ENCODE data around the gene MGMT. TPM values are rescaled to one million over a fixed set of nuclear protein-coding genes. Genes with fewer than 3 reads are reported as not detected.

Gene MGMT
- total and polyA plus RNA-seq, 4 experiments from 2014 or later = 18.5 to 31.3 (median 24.4) TPM

DNA sequence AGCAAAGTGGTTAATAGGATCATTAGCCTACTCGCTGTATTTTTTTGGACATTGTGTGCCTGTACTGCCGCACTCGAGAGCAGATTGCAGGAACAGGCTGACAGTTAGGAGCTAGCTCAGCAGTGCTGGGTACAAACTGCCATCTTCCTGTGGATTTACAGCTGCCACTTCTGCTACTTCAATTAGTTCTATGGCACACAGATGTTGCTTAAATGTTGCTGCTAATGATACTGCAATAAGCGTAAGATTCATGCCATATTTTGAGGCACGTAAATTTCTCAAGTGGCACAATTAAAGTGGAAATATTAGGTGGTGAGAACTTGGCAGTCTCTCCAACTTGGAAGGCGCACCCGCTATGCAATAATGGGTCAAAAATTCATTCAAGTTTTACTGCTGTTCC, 325.1 kb downstream of the MGMT start:
- Mint-ChIP-seq H3K27ac (no peak overlapping the region), H3K4me3 (no peak overlapping the region), H3K27me3 (no peaks in the 10 kb centered on the region), H3K9me3 (peaks cover 10 to 78% (median 67%) of the 10 kb centered on the region in 8 donors), H3K4me1 (no peaks in the 10 kb centered on the region), H3K36me3 (peaks cover 11 to 14% of the 10 kb centered on the region in 2 donors)
- no peak overlapping the region for H3K4me3 ChIP-seq (ENCODE audit: low read length in 2 of 2)
- H3K27me3 ChIP-seq (ENCODE audit: insufficient read depth, low read length) = no peaks in the 10 kb centered on the region
- CTCF ChIA-PET (ENCODE audit: partially characterized antibody) = no interaction called here
- no peak overlapping the region for H3K27ac ChIP-seq (ENCODE audit: low read depth, low read length)
- no peaks in the 10 kb centered on the region for H3K4me1 ChIP-seq (ENCODE audit: insufficient read depth, low read length)
- no peak for DNase-seq
- intact Hi-C loops (cut with micrococcal nuclease) = no loop called here
- POLR2A ChIA-PET (ENCODE audit: partially characterized antibody) = no interaction called here
- peaks cover 0 to 10% of the 10 kb centered on the region in 2 donors for H3K9me3 ChIP-seq (ENCODE audit: control insufficient read depth in 1 of 2, low read length in 2 of 2)
- no peaks in the 10 kb centered on the region for H3K36me3 ChIP-seq (ENCODE audit: insufficient read depth, low read length)

DNA sequence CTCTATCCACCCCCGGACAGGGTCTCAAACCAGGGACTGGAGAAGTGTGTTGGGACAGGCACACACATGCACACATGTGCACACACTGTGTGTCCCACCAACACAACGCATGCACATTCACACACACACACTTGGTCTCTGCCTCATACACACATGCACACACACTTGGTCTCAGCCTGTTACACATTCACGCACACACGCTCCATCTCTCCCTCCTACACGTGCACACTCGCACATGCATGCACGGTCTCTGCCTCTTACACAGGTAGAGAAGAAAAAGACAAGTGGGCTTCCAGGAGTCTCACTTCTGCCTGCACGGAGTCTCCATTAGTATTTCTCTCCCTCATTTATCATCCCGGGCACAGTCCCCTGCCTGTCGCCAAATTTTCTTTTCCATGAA, 325.8 kb downstream of the MGMT start:
- H3K9me3 Mint-ChIP-seq = peaks cover 8 to 75% (median 65%) of the 10 kb centered on the region in 8 donors
- no peak overlapping the region for H3K27ac ChIP-seq (ENCODE audit: low read depth, low read length)
- no peak overlapping the region for H3K4me3 ChIP-seq (ENCODE audit: low read length in 2 of 2)
- H3K36me3 ChIP-seq (ENCODE audit: insufficient read depth, low read length) = no peaks in the 10 kb centered on the region
- H3K4me1 ChIP-seq (ENCODE audit: insufficient read depth, low read length) = no peaks in the 10 kb centered on the region
- peaks cover 0 to 6% of the 10 kb centered on the region in 2 donors for H3K9me3 ChIP-seq (ENCODE audit: control insufficient read depth in 1 of 2, low read length in 2 of 2)
- H3K27me3 ChIP-seq (ENCODE audit: insufficient read depth, low read length) = no peaks in the 10 kb centered on the region
- DNase-seq = no peak
- peaks cover 7 to 9% of the 10 kb centered on the region in 2 donors for H3K36me3 Mint-ChIP-seq
- intact Hi-C loops (cut with micrococcal nuclease) = no loop called here
- H3K27ac Mint-ChIP-seq = no peak overlapping the region
- ChIA-PET CTCF (ENCODE audit: partially characterized antibody) (no interaction called here), POLR2A (ENCODE audit: partially characterized antibody) (no interaction called here)
- H3K4me3 Mint-ChIP-seq = no peak overlapping the region
- no peaks in the 10 kb centered on the region for H3K4me1 Mint-ChIP-seq
- H3K27me3 Mint-ChIP-seq = no peaks in the 10 kb centered on the region

DNA sequence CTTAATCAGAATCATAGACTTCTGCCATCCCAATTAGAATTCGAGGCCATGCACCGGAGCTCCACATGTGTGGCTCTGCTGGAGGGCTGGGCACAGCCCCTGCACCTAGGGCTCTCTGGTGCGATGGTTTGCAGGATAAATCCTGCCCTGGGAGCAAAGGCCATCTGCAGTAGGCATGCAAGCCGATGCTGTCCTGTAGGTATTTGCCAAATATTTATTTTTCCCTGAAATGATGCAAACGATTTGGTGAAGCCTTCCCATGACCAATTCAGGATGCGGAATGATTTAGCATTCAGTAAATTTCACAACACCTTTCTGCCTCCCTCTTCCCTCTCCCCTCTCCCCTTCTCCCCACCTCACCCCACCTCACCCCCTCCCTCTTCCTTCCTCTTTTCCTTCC, 326.4 kb downstream of the MGMT start:
- DNase-seq = no peak
- no peaks in the 10 kb centered on the region for H3K27me3 ChIP-seq (ENCODE audit: insufficient read depth, low read length)
- H3K4me3 Mint-ChIP-seq = no peak overlapping the region
- no peaks in the 10 kb centered on the region for H3K4me1 Mint-ChIP-seq
- H3K9me3 Mint-ChIP-seq = peaks cover 8 to 80% (median 68%) of the 10 kb centered on the region in 8 donors
- ChIA-PET POLR2A (ENCODE audit: partially characterized antibody) (interaction anchor here (0.7 kb wide), 1 partner anchor 210 kb away, joined by 4 read pairs; no protein-coding TSS in a partner anchor), CTCF (ENCODE audit: partially characterized antibody) (no interaction called here)
- intact Hi-C loops (cut with micrococcal nuclease) = no loop called here
- H3K9me3 ChIP-seq (ENCODE audit: control insufficient read depth in 1 of 2, low read length in 2 of 2) = peaks cover 0 to 6% of the 10 kb centered on the region in 2 donors
- H3K27ac ChIP-seq (ENCODE audit: low read depth, low read length) = no peak overlapping the region
- H3K27me3 Mint-ChIP-seq = no peaks in the 10 kb centered on the region
- no peak overlapping the region for H3K27ac Mint-ChIP-seq
- H3K4me1 ChIP-seq (ENCODE audit: insufficient read depth, low read length) = no peaks in the 10 kb centered on the region
- H3K36me3 ChIP-seq (ENCODE audit: insufficient read depth, low read length) = no peaks in the 10 kb centered on the region
- H3K4me3 ChIP-seq (ENCODE audit: low read length in 2 of 2) = no peak overlapping the region
- peaks cover 7 to 8% of the 10 kb centered on the region in 2 donors for H3K36me3 Mint-ChIP-seq

DNA sequence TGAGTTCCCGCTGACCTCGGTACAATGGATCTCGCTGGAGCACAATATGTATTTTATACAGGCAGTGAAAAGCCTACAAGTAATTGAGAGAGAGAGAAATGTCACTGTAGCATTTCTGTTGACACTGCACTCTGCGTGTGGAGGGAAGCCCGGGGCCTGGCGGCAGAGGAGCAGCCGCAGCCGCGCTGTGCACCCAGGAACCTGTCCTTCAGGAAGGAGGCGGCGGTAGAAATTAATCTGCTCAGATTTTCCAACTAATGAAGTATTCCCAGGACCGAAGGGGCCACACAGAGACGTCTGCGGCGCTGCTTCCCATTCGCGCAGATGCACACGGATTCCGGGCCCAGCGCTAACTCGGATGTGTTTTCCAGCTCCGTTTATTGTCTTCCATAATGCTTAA, 327.0 kb downstream of the MGMT start:
- Histone ChIP-seq H3K4me1 (ENCODE audit: insufficient read depth, low read length) (no peaks in the 10 kb centered on the region), H3K4me3 (ENCODE audit: low read length in 2 of 2) (no peak overlapping the region), H3K27ac (ENCODE audit: low read depth, low read length) (no peak overlapping the region), H3K9me3 (ENCODE audit: control insufficient read depth in 1 of 2, low read length in 2 of 2) (peaks cover 0 to 6% of the 10 kb centered on the region in 2 donors), H3K36me3 (ENCODE audit: insufficient read depth, low read length) (no peaks in the 10 kb centered on the region), H3K27me3 (ENCODE audit: insufficient read depth, low read length) (no peaks in the 10 kb centered on the region)
- peaks cover 8 to 85% (median 70%) of the 10 kb centered on the region in 8 donors for H3K9me3 Mint-ChIP-seq
- H3K27ac Mint-ChIP-seq = no peak overlapping the region
- intact Hi-C loops (cut with micrococcal nuclease) = no loop called here
- H3K4me3 Mint-ChIP-seq = no peak overlapping the region
- H3K4me1 Mint-ChIP-seq = no peaks in the 10 kb centered on the region
- CTCF ChIA-PET (ENCODE audit: partially characterized antibody) = no interaction called here
- DNase-seq = no peak
- no peaks in the 10 kb centered on the region for H3K27me3 Mint-ChIP-seq
- H3K36me3 Mint-ChIP-seq = peaks cover 7 to 8% of the 10 kb centered on the region in 2 donors
- POLR2A ChIA-PET (ENCODE audit: partially characterized antibody) = interaction anchor here (0.7 kb wide), 1 partner anchor 210 kb away, joined by 4 read pairs; no protein-coding TSS in a partner anchor

DNA sequence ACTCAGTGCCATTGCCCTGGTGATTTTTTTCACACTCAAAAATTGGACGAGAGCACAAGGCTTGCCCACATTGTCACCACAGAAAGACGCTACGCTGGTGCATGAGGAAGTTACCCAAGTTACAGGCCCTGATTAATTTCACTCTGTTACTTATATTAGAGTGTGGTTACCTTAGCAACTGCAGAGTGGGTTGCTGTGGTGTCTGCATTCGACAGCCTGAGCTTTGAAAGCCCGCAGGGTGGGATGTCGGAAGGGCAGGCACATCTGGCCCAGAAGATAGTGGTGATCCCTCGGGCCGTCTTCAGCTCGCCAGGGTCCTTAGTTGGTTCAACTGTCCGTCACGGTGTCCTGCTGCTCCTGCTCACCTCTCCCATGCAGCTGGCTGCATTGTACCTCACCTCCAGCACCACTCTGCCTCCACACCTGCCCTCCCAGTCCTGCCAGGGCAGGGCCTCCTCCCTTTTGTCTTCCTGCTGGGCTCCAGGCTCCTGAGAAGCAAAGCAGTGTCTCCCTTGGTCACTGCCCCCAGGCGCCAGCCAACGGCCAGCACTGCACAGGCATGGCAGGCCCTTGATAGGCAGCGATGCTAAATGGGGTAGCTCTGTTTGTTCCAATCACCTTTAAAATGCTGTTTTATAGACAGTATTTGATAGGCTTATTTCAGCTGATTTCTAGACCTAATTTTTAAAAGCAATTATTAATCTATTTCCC, 329.8 kb downstream of the MGMT start:
- Histone ChIP-seq H3K27ac (ENCODE audit: low read depth, low read length) (no peak overlapping the region), H3K27me3 (ENCODE audit: insufficient read depth, low read length) (no peaks in the 10 kb centered on the region), H3K36me3 (ENCODE audit: insufficient read depth, low read length) (no peaks in the 10 kb centered on the region), H3K4me1 (ENCODE audit: insufficient read depth, low read length) (no peaks in the 10 kb centered on the region), H3K4me3 (ENCODE audit: low read length in 2 of 2) (no peak overlapping the region), H3K9me3 (ENCODE audit: control insufficient read depth in 1 of 2, low read length in 2 of 2) (peaks cover 0 to 6% of the 10 kb centered on the region in 2 donors)
- ChIA-PET CTCF (ENCODE audit: partially characterized antibody) (no interaction called here), POLR2A (ENCODE audit: partially characterized antibody) (no interaction called here)
- intact Hi-C loops (cut with micrococcal nuclease) = no loop called here
- Mint-ChIP-seq H3K4me3 (no peak overlapping the region), H3K4me1 (no peaks in the 10 kb centered on the region), H3K9me3 (peaks cover 0 to 63% (median 52%) of the 10 kb centered on the region in 8 donors), H3K27me3 (no peaks in the 10 kb centered on the region), H3K36me3 (peaks cover 4 to 6% of the 10 kb centered on the region in 2 donors), H3K27ac (no peak overlapping the region)
- DNase-seq = no peak

DNA sequence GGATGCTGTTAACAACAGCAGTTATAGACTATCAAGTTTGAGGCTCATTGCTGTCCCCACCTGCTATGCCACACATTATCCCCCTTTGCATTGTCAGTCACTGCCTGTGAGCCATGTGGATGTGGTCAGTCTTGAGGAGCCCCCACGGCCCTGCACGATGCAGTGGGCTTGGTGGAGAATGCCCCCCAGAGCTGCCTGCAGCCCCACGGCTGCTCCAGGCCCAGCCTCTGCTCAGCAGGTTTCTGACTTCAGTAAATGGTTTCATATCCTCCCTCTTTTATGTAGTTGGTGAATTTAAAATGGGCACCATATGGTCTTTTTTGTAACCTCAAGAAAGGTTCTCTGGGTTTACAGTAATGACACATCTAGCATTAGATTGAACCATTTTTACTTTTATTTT, 332.9 kb downstream of the MGMT start:
- peaks cover 0 to 68% (median 55%) of the 10 kb centered on the region in 8 donors for H3K9me3 Mint-ChIP-seq
- no peak overlapping the region for H3K27ac ChIP-seq (ENCODE audit: low read depth, low read length)
- POLR2A ChIA-PET (ENCODE audit: partially characterized antibody) = no interaction called here
- no peaks in the 10 kb centered on the region for H3K9me3 ChIP-seq (ENCODE audit: control insufficient read depth in 1 of 2, low read length in 2 of 2)
- no peak overlapping the region for H3K4me3 ChIP-seq (ENCODE audit: low read length in 2 of 2)
- DNase-seq = no peak
- H3K27ac Mint-ChIP-seq = no peak overlapping the region
- H3K27me3 Mint-ChIP-seq = peaks cover 0 to 2% of the 10 kb centered on the region in 2 donors
- no peaks in the 10 kb centered on the region for H3K4me1 ChIP-seq (ENCODE audit: insufficient read depth, low read length)
- intact Hi-C loops (cut with micrococcal nuclease) = no loop called here
- H3K27me3 ChIP-seq (ENCODE audit: insufficient read depth, low read length) = no peaks in the 10 kb centered on the region
- peaks cover 0 to 6% of the 10 kb centered on the region in 2 donors for H3K36me3 Mint-ChIP-seq
- CTCF ChIA-PET (ENCODE audit: partially characterized antibody) = no interaction called here
- H3K4me1 Mint-ChIP-seq = no peaks in the 10 kb centered on the region
- no peaks in the 10 kb centered on the region for H3K36me3 ChIP-seq (ENCODE audit: insufficient read depth, low read length)
- no peak overlapping the region for H3K4me3 Mint-ChIP-seq

DNA sequence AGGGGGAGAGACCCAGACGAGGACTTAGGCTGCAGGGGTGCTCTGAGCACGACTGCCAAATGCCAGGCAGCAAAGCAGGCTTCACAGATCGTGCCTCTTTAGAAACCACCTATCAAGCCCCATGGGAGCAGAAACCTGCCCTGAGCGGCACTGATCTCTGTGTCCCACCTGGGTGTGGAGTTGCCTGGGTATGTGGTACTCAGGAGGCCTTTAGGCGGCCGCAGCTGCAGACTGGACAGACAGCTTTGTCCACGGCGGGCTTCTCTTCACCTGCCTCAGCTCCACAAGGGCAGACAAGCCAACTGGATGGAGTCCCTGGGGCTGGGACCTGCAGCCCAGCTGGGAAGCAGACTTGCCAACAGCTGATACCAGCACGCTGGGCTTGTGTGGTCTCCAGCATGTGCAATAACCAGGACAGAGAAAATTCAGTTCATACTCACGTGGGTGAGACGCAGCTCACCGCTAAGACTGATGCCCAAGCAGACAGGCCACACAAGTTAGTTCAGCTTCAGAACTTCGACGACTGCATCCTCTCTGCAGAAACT, 333.8 kb downstream of the MGMT start:
- POLR2A ChIA-PET (ENCODE audit: partially characterized antibody) = no interaction called here
- no peak overlapping the region for H3K4me3 Mint-ChIP-seq
- H3K9me3 Mint-ChIP-seq = peaks cover 0 to 68% (median 53%) of the 10 kb centered on the region in 8 donors
- intact Hi-C loops (cut with micrococcal nuclease) = no loop called here
- H3K4me1 ChIP-seq (ENCODE audit: insufficient read depth, low read length) = no peaks in the 10 kb centered on the region
- CTCF ChIA-PET (ENCODE audit: partially characterized antibody) = no interaction called here
- no peak overlapping the region for H3K27ac Mint-ChIP-seq
- no peaks in the 10 kb centered on the region for H3K27me3 ChIP-seq (ENCODE audit: insufficient read depth, low read length)
- no peak for DNase-seq
- no peaks in the 10 kb centered on the region for H3K4me1 Mint-ChIP-seq
- H3K27ac ChIP-seq (ENCODE audit: low read depth, low read length) = no peak overlapping the region
- peaks cover 0 to 2% of the 10 kb centered on the region in 2 donors for H3K27me3 Mint-ChIP-seq
- H3K9me3 ChIP-seq (ENCODE audit: control insufficient read depth in 1 of 2, low read length in 2 of 2) = no peaks in the 10 kb centered on the region
- H3K4me3 ChIP-seq (ENCODE audit: low read length in 2 of 2) = no peak overlapping the region
- peaks cover 0 to 5% of the 10 kb centered on the region in 2 donors for H3K36me3 Mint-ChIP-seq
- H3K36me3 ChIP-seq (ENCODE audit: insufficient read depth, low read length) = no peaks in the 10 kb centered on the region

All from CD4-positive, alpha-beta memory T cell (primary cell).